H9 (cell line): ENCODE measurements around the gene PVR. TPM values are rescaled to one million over a fixed set of nuclear protein-coding genes. Genes with fewer than 3 reads are reported as not detected.
"Not testable (repeated sequence)": the region's sequence is repeated elsewhere in the genome, so short reads cannot be mapped to it uniquely, and the experiment has no call there.

ENCODE experiments used
- DNase-seq: peaks from one replicate; pipeline ENCODE4 v3.0.0-alpha.2; 2017
- H2AFZ ChIP-seq: one replicate; pipeline ENCODE4 v1.6.1; 2013; ENCODE audit warnings: mild to moderate bottlenecking, low read length, control low read depth, moderate library complexity
- H2AK5ac ChIP-seq: 2 replicates; pipeline ENCODE4 v1.6.1; 2013; ENCODE audit warnings: low read length, control low read depth, mixed read lengths; ENCODE audit not compliant: insufficient read length
- H2BK120ac ChIP-seq: one replicate; pipeline ENCODE4 v1.6.1; 2013; ENCODE audit warnings: low read depth, mild to moderate bottlenecking, low read length, control low read depth, inconsistent platforms; ENCODE audit not compliant: poor library complexity, severe bottlenecking
- H2BK12ac ChIP-seq: 2 replicates; pipeline ENCODE4 v1.6.1; 2013; ENCODE audit warnings: low read length, control low read depth, mixed read lengths, low read depth; ENCODE audit not compliant: insufficient read length
- H2BK15ac ChIP-seq: 2 replicates; pipeline ENCODE4 v1.6.1; 2013; ENCODE audit warnings: low read depth, low read length, control low read depth
- H2BK20ac ChIP-seq: one replicate; pipeline ENCODE4 v1.6.1; 2013; ENCODE audit warnings: low read depth, mild to moderate bottlenecking, low read length, control low read depth, inconsistent platforms; ENCODE audit not compliant: poor library complexity, severe bottlenecking
- H2BK5ac ChIP-seq: 2 replicates; pipeline ENCODE4 v1.6.1; 2013; ENCODE audit warnings: low read length, control low read depth, mixed read lengths; ENCODE audit not compliant: insufficient read length
- H3K14ac ChIP-seq: 2 replicates; pipeline ENCODE4 v1.6.1; 2013; ENCODE audit warnings: low read length, control low read depth; ENCODE audit not compliant: insufficient read depth
- H3K18ac ChIP-seq: 2 replicates; pipeline ENCODE4 v1.6.1; 2013; ENCODE audit warnings: low read depth, mild to moderate bottlenecking, mixed read lengths, low read length, control low read depth; ENCODE audit not compliant: insufficient read length
- H3K23ac ChIP-seq: 2 replicates; pipeline ENCODE4 v1.6.1; 2013; ENCODE audit warnings: low read length, control low read depth, mixed read lengths, low read depth; ENCODE audit not compliant: insufficient read length
- H3K23me2 ChIP-seq: 2 replicates; pipeline ENCODE4 v1.6.1; 2013; ENCODE audit warnings: low read depth, mild to moderate bottlenecking, mixed read lengths, low read length, control low read depth; ENCODE audit not compliant: insufficient read length, poor library complexity, severe bottlenecking
- H3K27ac ChIP-seq: 2 replicates; pipeline ENCODE4 v1.5.1; 2013; ENCODE audit warnings: low read length, control low read depth, mixed read lengths, low read depth; ENCODE audit not compliant: insufficient read length
- H3K27me3 ChIP-seq: 2 replicates; pipeline ENCODE4 v1.6.1; 2013; ENCODE audit warnings: low read length, control low read depth, inconsistent platforms; ENCODE audit not compliant: insufficient read depth
- H3K4ac ChIP-seq: 2 replicates; pipeline ENCODE4 v1.6.1; 2013; ENCODE audit warnings: low read depth, mild to moderate bottlenecking, control low read depth, inconsistent platforms, low read length, moderate library complexity
- H3K4me1 ChIP-seq: 2 replicates; pipeline ENCODE4 v1.6.1; 2013; ENCODE audit warnings: low read length, control low read depth, inconsistent platforms; ENCODE audit not compliant: insufficient read depth
- H3K4me2 ChIP-seq: 2 replicates; pipeline ENCODE4 v1.6.1; 2013; ENCODE audit warnings: low read length, control low read depth, mixed read lengths; ENCODE audit not compliant: insufficient read length, insufficient read depth
- H3K56ac ChIP-seq: 2 replicates; pipeline ENCODE4 v1.6.1; 2013; ENCODE audit warnings: low read depth, mild to moderate bottlenecking, mixed read lengths, low read length, control low read depth; ENCODE audit not compliant: insufficient read length
- H3K79me1 ChIP-seq: 2 replicates; pipeline ENCODE4 v1.6.1; 2013; ENCODE audit warnings: low read depth, mild to moderate bottlenecking, moderate library complexity, low read length, control low read depth, inconsistent platforms; ENCODE audit not compliant: insufficient read depth, poor library complexity, severe bottlenecking
- H3K79me2 ChIP-seq: 2 replicates; pipeline ENCODE4 v1.6.1; 2013; ENCODE audit warnings: low read length, control low read depth, inconsistent platforms; ENCODE audit not compliant: insufficient read depth
- H3K9ac ChIP-seq: 2 replicates; pipeline ENCODE4 v1.6.1; 2013; ENCODE audit warnings: low read length, control low read depth, mixed read lengths; ENCODE audit not compliant: insufficient read length; ENCODE audit errors: extremely low read depth
- H3K9me3 ChIP-seq: one replicate; pipeline ENCODE4 v1.6.1; 2013; ENCODE audit warnings: low read depth, low read length, inconsistent platforms; ENCODE audit not compliant: control insufficient read depth
- H3T11ph ChIP-seq: one replicate; pipeline ENCODE4 v1.6.1; 2013; ENCODE audit warnings: mild to moderate bottlenecking, low read length, control low read depth, inconsistent platforms
- H4K20me1 ChIP-seq: one replicate; pipeline ENCODE4 v1.6.1; 2013; ENCODE audit not compliant: control insufficient read depth, insufficient read length, insufficient read depth
- H4K5ac ChIP-seq: 2 replicates; pipeline ENCODE4 v1.6.1; 2013; ENCODE audit warnings: low read depth, mild to moderate bottlenecking, mixed read lengths, low read length, control low read depth; ENCODE audit not compliant: insufficient read length
- H4K8ac ChIP-seq: replicated peaks from 2 replicates; pipeline ENCODE4 v1.6.1; 2013; ENCODE audit warnings: low read length, control low read depth, mixed read lengths, low read depth; ENCODE audit not compliant: insufficient read length
- H4K91ac ChIP-seq: 2 replicates; pipeline ENCODE4 v1.6.1; 2013; ENCODE audit warnings: low read depth, mild to moderate bottlenecking, moderate library complexity, mixed read lengths, low read length, control low read depth; ENCODE audit not compliant: insufficient read length
- H3K27ac Mint-ChIP-seq, 3 experiments: 2 replicates in 2 of 3; 3 replicates in 1 of 3; pipeline ENCODE4 v1.8.0; 2020 to 2021; ENCODE audit warnings: mixed read lengths in 3 of 3, mild to moderate bottlenecking in 1 of 3, moderate library complexity in 1 of 3
- H3K27me3 Mint-ChIP-seq: 2 replicates; pipeline ENCODE4 v1.8.0; 2021; ENCODE audit warnings: low read depth, mild to moderate bottlenecking, moderate library complexity, mixed read lengths
- H3K36me3 Mint-ChIP-seq, 3 experiments: 2 replicates in 2 of 3; 3 replicates in 1 of 3; pipeline ENCODE4 v1.8.0; 2020 to 2021; ENCODE audit warnings: low read depth in 3 of 3, mixed read lengths in 3 of 3; ENCODE audit not compliant: insufficient read depth in 1 of 3
- H3K4me1 Mint-ChIP-seq, 2 experiments: 2 replicates each; pipeline ENCODE4 v1.8.0; 2020; ENCODE audit warnings: mixed read lengths in 2 of 2
- H3K4me3 Mint-ChIP-seq, 2 experiments: 2 replicates in 1 of 2; 3 replicates in 1 of 2; pipeline ENCODE4 v1.8.0; 2020 to 2021; ENCODE audit warnings: mild to moderate bottlenecking in 2 of 2, mixed read lengths in 2 of 2, moderate library complexity in 1 of 2
- H3K9me3 Mint-ChIP-seq, 2 experiments: 2 replicates in 1 of 2; 3 replicates in 1 of 2; pipeline ENCODE4 v1.8.0; 2020; ENCODE audit warnings: mild to moderate bottlenecking in 2 of 2, mixed read lengths in 2 of 2, moderate library complexity in 1 of 2
- CTCF ChIP-seq: fragments of 200-600 bp; sonication (generic); conservative IDR thresholded peaks from 3 replicates; pipeline ENCODE4 v1.8.0; 2021; ENCODE audit warnings: antibody characterized with exemption, mild to moderate bottlenecking
- WGBS: extraction: QIAGEN DNeasy Blood & Tissue Kit; methylation state at CpG from one replicate; pipeline ENCODE4 v1.1.7; 2013; ENCODE audit warnings: missing lambda C conversion rate, low lambda C conversion rate, mixed read lengths; ENCODE audit not compliant: insufficient read length; ENCODE audit errors: extremely low coverage; 5-methylcytosine and 5-hydroxymethylcytosine counted together
- total RNA-seq: library from RNA; stranded (reverse); gene quantifications from 2 replicates; pipeline ENCODE4 v1.2.1, GENCODE V29; 2021

PVR gene
- total RNA-seq, 1 experiment from 2014 or later, result 29.2 TPM

- not testable (repeated sequence) for H4K8ac ChIP-seq, H3K4ac ChIP-seq, H4K5ac ChIP-seq, H2BK12ac ChIP-seq, H3K27ac ChIP-seq, H3K9me3 Mint-ChIP-seq, H2AK5ac ChIP-seq, H3K18ac ChIP-seq, H3K4me3 Mint-ChIP-seq, H3K4me1 ChIP-seq, H2BK20ac ChIP-seq, H4K20me1 ChIP-seq, H4K91ac ChIP-seq, H3K9me3 ChIP-seq, H3K23me2 ChIP-seq, H2BK5ac ChIP-seq, H3K9ac ChIP-seq, H3T11ph ChIP-seq, H3K27me3 ChIP-seq, H3K79me2 ChIP-seq, H3K79me1 ChIP-seq, H2AFZ ChIP-seq, H3K14ac ChIP-seq, H2BK15ac ChIP-seq, H2BK120ac ChIP-seq, H3K36me3 Mint-ChIP-seq, H3K27me3 Mint-ChIP-seq, H3K56ac ChIP-seq, H3K23ac ChIP-seq, H3K4me2 ChIP-seq
- Mint-ChIP-seq H3K27ac (peak overlapping the region in 1 of 3 experiments; percentile 67; a peak in 1 of 7 replicates), H3K4me1 (peaks cover 14 to 16% of the 10 kb centered on the region in 2 experiments)
- WGBS, result no CpG with 5 or more reads among the region's 5 CpGs
- TF ChIP-seq CTCF, result peak; percentile 54
- DNase-seq, result peak; percentile 46
Measured at GRCh38 chr19:44610497-44610896, 33.2 kb upstream of the PVR start.
